Fibroblast of lung (primary cell): ENCODE data around the gene CDK6. TPM values are rescaled to one million over a fixed set of nuclear protein-coding genes. Genes with fewer than 3 reads are reported as not detected.

Source experiments
- DNase-seq, 2 donors: peaks; one replicate each; pipeline versions ENCODE4 v3.0.0 to v3.0.0-alpha.2; 2010; ENCODE audit warnings: low read depth in 2 of 2
- H2AFZ ChIP-seq: 2 replicates; pipeline ENCODE4 v1.5.1; 2012; ENCODE audit warnings: low read length, control low read depth, inconsistent platforms
- H3K27ac ChIP-seq: 2 replicates; pipeline ENCODE4 v1.5.1; 2011; ENCODE audit warnings: low read length, control low read depth; ENCODE audit not compliant: insufficient read depth
- H3K27me3 ChIP-seq: 2 replicates; pipeline ENCODE4 v1.5.1; 2011; ENCODE audit warnings: mild to moderate bottlenecking, low read length; ENCODE audit not compliant: control insufficient read depth, insufficient read depth
- H3K36me3 ChIP-seq: 2 replicates; pipeline ENCODE4 v1.5.1; 2011; ENCODE audit warnings: low read length; ENCODE audit not compliant: control insufficient read depth, insufficient read depth
- H3K4me1 ChIP-seq: 2 replicates; pipeline ENCODE4 v1.5.1; 2011; ENCODE audit warnings: low read length; ENCODE audit not compliant: control insufficient read depth, insufficient read depth; ENCODE audit errors: extremely low read depth
- H3K4me2 ChIP-seq: 2 replicates; pipeline ENCODE4 v1.5.1; 2011; ENCODE audit warnings: low read length, control low read depth; ENCODE audit not compliant: insufficient read depth; ENCODE audit errors: extremely low read depth
- H3K4me3 ChIP-seq, 4 experiments: fragments of 200-600 bp in 1 of 4; sonication (generic) in 1 of 4; replicated peaks in 1 of 4; 2 replicates each; pipeline ENCODE4 v1.5.1; 2011 to 2016; ENCODE audit warnings: low read length in 4 of 4, low read depth in 3 of 4, mild to moderate bottlenecking in 3 of 4, control low read depth in 2 of 4, inconsistent platforms in 1 of 4, mixed read lengths in 1 of 4; ENCODE audit not compliant: insufficient read depth in 1 of 4; ENCODE audit errors: control extremely low read depth in 1 of 4
- H3K79me2 ChIP-seq: 2 replicates; pipeline ENCODE4 v1.5.1; 2012; ENCODE audit warnings: mild to moderate bottlenecking, low read length, inconsistent platforms; ENCODE audit not compliant: control insufficient read depth, insufficient read depth
- H3K9ac ChIP-seq: 2 replicates; pipeline ENCODE4 v1.5.1; 2011; ENCODE audit warnings: mild to moderate bottlenecking, low read length, control low read depth; ENCODE audit not compliant: insufficient read depth
- H3K9me3 ChIP-seq: 2 replicates; pipeline ENCODE4 v1.5.1; 2012; ENCODE audit warnings: low read depth, low read length; ENCODE audit not compliant: control insufficient read depth, insufficient read depth
- H4K20me1 ChIP-seq: 2 replicates; pipeline ENCODE4 v1.5.1; 2011; ENCODE audit warnings: low read length; ENCODE audit not compliant: control insufficient read depth, insufficient read depth; ENCODE audit errors: extremely low read depth
- CTCF ChIP-seq, 2 donors: IDR thresholded peaks in 1 of 2; conservative IDR thresholded peaks in 1 of 2; 1 replicate in 1 of 2; 2 replicates in 1 of 2; pipeline ENCODE4 v1.5.1; 2011 to 2012; ENCODE audit warnings: low read length in 2 of 2, control low read depth in 1 of 2, inconsistent platforms in 1 of 2, low read depth in 1 of 2, mild to moderate bottlenecking in 1 of 2
- EZH2 ChIP-seq: IDR thresholded peaks from 2 replicates; pipeline ENCODE4 v1.5.1; 2012; ENCODE audit warnings: low read length, control low read depth, mild to moderate bottlenecking; ENCODE audit errors: missing control alignments
- polyA plus RNA-seq, 2 donors: library from polyadenylated mRNA; depleted of rRNA in 1 of 2; stranded (reverse) in 1 of 2; unstranded in 1 of 2; fragments of >200 nt; gene quantifications; 2 replicates each; pipeline ENCODE4 v1.2.1, GENCODE V29; 2011 to 2012; ENCODE audit warnings: missing spikeins in 1 of 2
- total RNA-seq: library from RNA; depleted of rRNA; stranded (reverse); fragments of >200 nt; gene quantifications from 2 replicates; pipeline ENCODE4 v1.2.1, GENCODE V29; 2014

Gene CDK6
- total and polyA plus RNA-seq, 2 donors (not counting 1 experiment from before 2014, with no cell fraction given): 17.8 to 19.2 TPM

- peak; percentile 19 to 39 for DNase-seq
These were observed 108.6 kb downstream of the CDK6 start for GRCh38 chr7:92727755-92728154.

GRCh38 chr7:92725161-92725925, 111.0 kb downstream of the CDK6 start:
- H3K9ac ChIP-seq: no peak overlapping the region
- peaks cover 8% of the 10 kb centered on the region for H3K4me1 ChIP-seq
- H3K36me3 ChIP-seq: peaks cover 2% of the 10 kb centered on the region
- no peaks in the 10 kb centered on the region for H3K27me3 ChIP-seq
- peaks cover 38% of the 10 kb centered on the region for H3K79me2 ChIP-seq
- no peak for DNase-seq
- no peaks in the 10 kb centered on the region for H4K20me1 ChIP-seq
- H3K4me3 ChIP-seq: no peak overlapping the region
- H3K4me2 ChIP-seq: peak overlapping the region; percentile 30
- H3K9me3 ChIP-seq: no peaks in the 10 kb centered on the region
- no peak overlapping the region for H2AFZ ChIP-seq
- peak overlapping the region; percentile 36 for H3K27ac ChIP-seq
- TF ChIP-seq EZH2: no peak

More at GRCh38 chr7:92727755-92728154, 108.6 kb downstream of the CDK6 start:
- Histone ChIP-seq H3K4me3 (no peak overlapping the region), H4K20me1 (no peaks in the 10 kb centered on the region), H3K27ac (no peak overlapping the region), H3K4me2 (peak overlapping the region; percentile 38), H3K36me3 (peaks cover 2% of the 10 kb centered on the region), H3K27me3 (no peaks in the 10 kb centered on the region), H2AFZ (no peak overlapping the region), H3K9me3 (no peaks in the 10 kb centered on the region), H3K4me1 (peaks cover 6% of the 10 kb centered on the region), H3K9ac (no peak overlapping the region), H3K79me2 (peaks cover 33% of the 10 kb centered on the region)
- TF ChIP-seq CTCF (conservative IDR thresholded peaks at IDR 0.05 in 1 of 2, IDR thresholded peaks at IDR 0.05 in 1 of 2; ENCODE audit: low read depth in 1 of 2, low read length in 2 of 2) (no peak), EZH2 (no peak)

- Histone ChIP-seq H3K79me2 (peaks cover 40% of the 10 kb centered on the region), H4K20me1 (no peaks in the 10 kb centered on the region), H3K36me3 (peaks cover 2% of the 10 kb centered on the region), H2AFZ (no peak overlapping the region), H3K4me3 (no peak overlapping the region), H3K4me2 (no peak overlapping the region), H3K4me1 (peaks cover 8% of the 10 kb centered on the region), H3K27me3 (no peaks in the 10 kb centered on the region), H3K9me3 (no peaks in the 10 kb centered on the region), H3K27ac (peak overlapping the region; percentile 46), H3K9ac (no peak overlapping the region)
- TF ChIP-seq CTCF (conservative IDR thresholded peaks at IDR 0.05 in 1 of 2, IDR thresholded peaks at IDR 0.05 in 1 of 2; ENCODE audit: low read depth in 1 of 2, low read length in 2 of 2): no peak
- TF ChIP-seq EZH2: no peak
- no peak for DNase-seq
These were observed 112.4 kb downstream of the CDK6 start for GRCh38 chr7:92723943-92724342.
